Neuron (in vitro differentiated cells): ENCODE data around the gene PTGER1.
"Not testable (repeated sequence)": the region's sequence is repeated elsewhere in the genome, so short reads cannot be mapped to it uniquely, and the experiment has no call there.

Source experiments
- H2AFZ ChIP-seq: one replicate; pipeline ENCODE4 v1.6.1; 2013; ENCODE audit warnings: low read depth, mild to moderate bottlenecking, inconsistent platforms, low read length, moderate library complexity
- H3K27me3 ChIP-seq: one replicate; pipeline ENCODE4 v1.6.1; 2013; ENCODE audit warnings: low read length; ENCODE audit not compliant: insufficient read depth
- H3K36me3 ChIP-seq: one replicate; pipeline ENCODE4 v1.6.1; 2013; ENCODE audit warnings: low read length; ENCODE audit not compliant: insufficient read depth
- H3K4me1 ChIP-seq: one replicate; pipeline ENCODE4 v1.6.1; 2013; ENCODE audit warnings: low read length; ENCODE audit not compliant: insufficient read depth
- H3K4me3 ChIP-seq: 2 replicates; pipeline ENCODE4 v1.5.1; 2013; ENCODE audit warnings: mild to moderate bottlenecking, low read length, moderate library complexity
- H3K9me3 ChIP-seq: one replicate; pipeline ENCODE4 v1.6.1; 2013; ENCODE audit warnings: low read length

Gene PTGER1

DNA sequence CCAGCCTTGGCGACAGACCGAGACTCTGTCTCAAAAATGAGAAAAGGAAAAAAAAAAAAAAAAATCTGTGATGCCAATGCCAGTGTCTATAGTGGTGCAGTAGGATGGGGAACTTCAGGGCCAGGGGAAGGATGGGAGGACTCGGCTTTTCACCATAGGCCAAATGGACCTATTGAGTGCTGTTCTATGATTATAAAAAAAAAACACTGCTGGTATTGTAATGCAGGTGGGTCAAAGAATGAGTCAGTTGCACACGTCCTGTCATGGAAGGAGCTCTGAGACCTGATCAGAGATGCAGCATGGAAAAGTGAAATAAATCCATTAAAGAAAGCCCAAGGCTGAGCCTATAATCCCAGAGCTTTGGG lies 36.1 kb upstream of the PTGER1 start:
- Histone ChIP-seq H2AFZ (no peak overlapping the region), H3K4me3 (no peak overlapping the region), H3K27me3 (no peaks in the 10 kb centered on the region), H3K9me3 (no peaks in the 10 kb centered on the region), H3K36me3 (peaks cover 23% of the 10 kb centered on the region), H3K4me1 (peaks cover 14% of the 10 kb centered on the region)

DNA sequence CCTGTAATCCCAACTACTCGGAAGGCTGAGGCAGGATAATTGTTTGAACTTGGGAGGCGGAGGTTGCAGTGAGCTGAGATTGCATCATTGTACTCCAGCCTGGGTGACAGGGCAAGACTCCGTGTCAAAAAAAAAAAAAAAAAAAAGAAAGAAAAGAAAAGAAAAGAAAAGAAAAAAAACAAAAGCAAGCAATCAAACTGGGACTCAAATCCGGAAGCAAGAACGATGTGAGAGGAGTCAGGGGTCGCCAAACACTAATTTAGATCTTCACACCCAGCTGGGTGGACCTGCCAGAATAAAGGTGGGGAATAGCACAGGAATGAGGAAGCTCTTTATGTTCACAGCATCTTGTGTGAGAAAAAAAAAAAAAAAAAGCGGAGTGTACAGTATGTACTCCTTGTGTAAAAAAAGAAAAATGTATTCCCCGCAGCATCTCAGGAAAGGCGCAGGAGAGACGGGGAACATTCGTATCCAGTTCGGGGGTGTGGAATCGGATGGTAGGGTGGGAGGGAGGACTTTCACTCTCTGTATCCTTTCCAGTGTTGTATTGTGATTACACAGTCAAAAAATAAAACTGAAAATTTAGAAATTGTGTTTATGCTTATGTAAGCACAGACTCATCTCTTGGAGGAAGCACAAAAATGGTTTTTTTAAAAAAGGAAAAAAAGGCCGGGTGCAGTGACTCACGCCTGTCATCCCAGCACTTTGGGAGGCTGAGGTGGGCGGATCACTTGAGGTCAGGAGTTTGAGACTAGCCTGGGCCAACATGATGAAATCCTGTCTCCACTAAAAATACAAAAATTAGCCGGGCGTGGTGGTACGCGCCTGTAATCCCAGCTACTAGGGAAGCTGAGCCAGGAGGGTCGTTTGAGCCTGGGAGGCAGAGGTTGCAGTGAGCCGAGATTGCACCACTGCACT lies 35.4 kb upstream of the PTGER1 start:
- Histone ChIP-seq H2AFZ (no peak overlapping the region), H3K4me1 (peaks cover 8% of the 10 kb centered on the region), H3K9me3 (no peaks in the 10 kb centered on the region), H3K27me3 (no peaks in the 10 kb centered on the region), H3K4me3 (no peak overlapping the region), H3K36me3 (peaks cover 17% of the 10 kb centered on the region)

- no peaks in the 10 kb centered on the region for H3K36me3 ChIP-seq
- peaks cover 4% of the 10 kb centered on the region for H3K27me3 ChIP-seq
- no peak overlapping the region for H2AFZ ChIP-seq
- no peak overlapping the region for H3K4me3 ChIP-seq
- no peaks in the 10 kb centered on the region for H3K9me3 ChIP-seq
- H3K4me1 ChIP-seq = peaks cover 2% of the 10 kb centered on the region
Observed at GRCh38 chr19:14507704-14508542, 32.8 kb upstream of the PTGER1 start.

DNA sequence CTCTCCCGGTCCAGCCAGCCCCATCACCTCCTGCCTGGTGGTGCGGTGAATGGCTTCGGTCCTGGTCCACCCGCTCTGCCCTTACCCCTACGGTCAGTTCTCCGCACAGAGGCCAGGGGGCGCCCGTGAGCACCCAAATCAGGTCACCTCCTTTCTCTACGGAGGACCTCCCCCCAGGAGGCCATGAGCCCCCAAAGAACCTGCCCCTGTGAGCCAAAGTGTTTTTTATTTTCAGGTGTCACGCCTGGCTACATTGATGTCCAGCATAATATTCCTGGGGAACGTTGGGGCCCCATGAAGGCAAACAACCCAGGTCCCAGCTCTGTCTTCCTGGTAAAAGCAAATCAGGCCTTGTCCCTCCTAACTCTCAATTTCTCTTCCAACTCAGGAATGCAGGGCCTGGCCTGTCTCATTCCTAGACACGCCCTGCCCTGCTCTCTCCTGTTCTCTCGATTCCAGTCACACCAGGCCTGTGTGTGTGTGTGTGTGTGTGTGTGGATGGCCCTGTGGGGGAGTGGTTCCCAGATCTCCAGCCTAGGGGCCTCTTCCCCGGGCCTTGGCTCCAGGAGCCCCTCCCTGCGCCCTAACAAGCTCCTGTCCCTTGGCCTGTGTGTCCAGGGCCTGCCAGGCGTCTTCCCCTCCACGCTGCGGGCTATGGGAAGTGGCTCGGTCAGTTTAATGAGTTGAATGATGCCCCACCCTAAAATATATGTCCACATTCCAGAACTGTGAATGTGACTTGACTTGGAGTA lies 30.5 kb upstream of the PTGER1 start:
- no peak overlapping the region for H2AFZ ChIP-seq
- peaks cover 2% of the 10 kb centered on the region for H3K4me1 ChIP-seq
- no peaks in the 10 kb centered on the region for H3K9me3 ChIP-seq
- H3K4me3 ChIP-seq = no peak overlapping the region
- peaks cover 4% of the 10 kb centered on the region for H3K27me3 ChIP-seq
- H3K36me3 ChIP-seq = no peaks in the 10 kb centered on the region

DNA sequence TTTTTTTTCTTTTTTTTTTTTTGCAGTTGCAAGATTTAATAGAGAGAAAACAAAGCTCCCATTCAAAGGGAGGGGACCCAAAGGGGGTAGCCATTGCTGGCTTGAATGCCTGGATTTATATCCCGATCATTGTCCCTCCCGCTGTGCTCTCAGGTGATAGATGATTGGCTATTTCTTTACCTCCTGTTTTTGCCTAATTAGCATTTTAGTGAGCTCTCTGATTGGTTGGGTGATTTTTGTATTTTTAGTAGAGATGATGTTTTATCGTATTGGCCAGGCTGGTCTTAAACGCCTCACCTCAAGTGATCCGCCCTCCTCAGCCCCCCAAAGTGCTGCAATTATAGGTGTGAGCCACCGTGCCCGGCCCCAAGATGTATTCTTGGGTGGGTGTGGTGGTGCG lies 29.4 kb upstream of the PTGER1 start:
- H3K4me3 ChIP-seq = not testable (repeated sequence)

GRCh38 chr19:14503285-14503684 lies 28.1 kb upstream of the PTGER1 start:
- H3K9me3 ChIP-seq = no peaks in the 10 kb centered on the region
- H3K4me1 ChIP-seq = no peaks in the 10 kb centered on the region
- peaks cover 4% of the 10 kb centered on the region for H3K27me3 ChIP-seq
- no peak overlapping the region for H3K4me3 ChIP-seq
- no peaks in the 10 kb centered on the region for H3K36me3 ChIP-seq
- no peak overlapping the region for H2AFZ ChIP-seq

More for the DNA sequence above, 29.4 kb upstream of the PTGER1 start:
- not testable (repeated sequence) for H3K27me3 ChIP-seq, H3K36me3 ChIP-seq, H2AFZ ChIP-seq, H3K9me3 ChIP-seq, H3K4me1 ChIP-seq

- Histone ChIP-seq H2AFZ (no peak overlapping the region), H3K27me3 (peaks cover 4% of the 10 kb centered on the region), H3K4me1 (peaks cover 4% of the 10 kb centered on the region), H3K9me3 (no peaks in the 10 kb centered on the region), H3K4me3 (no peak overlapping the region), H3K36me3 (no peaks in the 10 kb centered on the region)
Observed at GRCh38 chr19:14502334-14503092, 27.4 kb upstream of the PTGER1 start.

DNA sequence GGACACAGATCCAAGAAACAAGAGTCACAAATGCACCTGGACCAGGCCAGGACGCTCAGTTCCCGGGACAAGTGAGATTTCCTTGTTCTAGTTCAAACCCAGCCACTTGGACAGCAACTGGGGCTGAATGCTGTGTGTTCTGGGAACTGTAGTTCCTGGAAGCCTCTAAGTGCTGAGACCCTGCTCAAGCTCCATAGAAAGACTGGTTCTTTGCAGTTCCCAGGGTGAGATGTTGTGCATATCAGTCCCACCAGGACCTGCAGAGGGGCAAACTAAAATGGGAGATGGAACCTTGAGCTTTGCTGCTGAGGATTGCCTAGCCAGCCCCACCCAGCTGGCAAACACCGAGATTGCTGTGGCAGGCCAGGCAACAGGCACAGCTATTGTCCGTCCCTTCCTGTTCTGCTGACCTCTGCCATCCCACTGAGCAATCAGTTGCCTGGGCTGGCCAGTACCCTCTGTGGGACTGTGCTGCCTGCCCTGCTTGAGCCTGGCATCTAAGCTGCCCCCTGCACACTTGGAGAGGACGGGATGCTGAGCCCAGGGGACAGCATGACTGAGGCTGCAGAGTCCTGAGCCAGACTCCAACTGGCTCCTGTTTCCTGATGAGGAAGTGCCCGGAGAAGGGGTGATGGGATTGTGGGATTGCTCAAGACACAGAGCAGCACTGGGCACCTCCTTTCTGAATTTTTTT lies 22.2 kb upstream of the PTGER1 start:
- H3K4me3 ChIP-seq = no peak overlapping the region
- H3K4me1 ChIP-seq = peaks cover 21% of the 10 kb centered on the region
- H3K27me3 ChIP-seq = peaks cover 2% of the 10 kb centered on the region
- no peaks in the 10 kb centered on the region for H3K9me3 ChIP-seq
- H2AFZ ChIP-seq = no peak overlapping the region
- H3K36me3 ChIP-seq = peaks cover 6% of the 10 kb centered on the region

DNA sequence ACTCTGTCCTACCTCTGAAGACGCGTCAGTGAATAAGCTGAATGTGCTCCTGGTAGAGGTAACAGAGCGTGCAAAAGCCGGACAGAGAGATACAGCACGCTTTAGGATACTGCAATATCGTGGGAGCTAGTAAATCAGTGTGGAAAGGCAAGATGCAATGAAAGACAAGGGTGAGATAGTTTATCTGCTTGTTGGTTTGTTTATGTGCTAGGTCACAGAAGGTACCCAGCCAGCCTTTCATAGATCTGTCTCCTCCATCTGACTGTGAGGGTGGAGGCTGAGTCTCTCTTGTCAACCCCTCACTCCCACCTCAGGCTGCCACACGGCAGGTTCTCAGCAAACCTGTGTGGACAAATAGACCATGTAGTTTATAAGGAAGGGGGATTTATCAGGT lies 21.7 kb upstream of the PTGER1 start:
- Histone ChIP-seq H3K4me3 (peak overlapping the region; percentile 41), H3K4me1 (peaks cover 21% of the 10 kb centered on the region), H3K27me3 (peaks cover 2% of the 10 kb centered on the region), H3K9me3 (no peaks in the 10 kb centered on the region), H3K36me3 (peaks cover 6% of the 10 kb centered on the region), H2AFZ (peak overlapping the region; percentile 22)

DNA sequence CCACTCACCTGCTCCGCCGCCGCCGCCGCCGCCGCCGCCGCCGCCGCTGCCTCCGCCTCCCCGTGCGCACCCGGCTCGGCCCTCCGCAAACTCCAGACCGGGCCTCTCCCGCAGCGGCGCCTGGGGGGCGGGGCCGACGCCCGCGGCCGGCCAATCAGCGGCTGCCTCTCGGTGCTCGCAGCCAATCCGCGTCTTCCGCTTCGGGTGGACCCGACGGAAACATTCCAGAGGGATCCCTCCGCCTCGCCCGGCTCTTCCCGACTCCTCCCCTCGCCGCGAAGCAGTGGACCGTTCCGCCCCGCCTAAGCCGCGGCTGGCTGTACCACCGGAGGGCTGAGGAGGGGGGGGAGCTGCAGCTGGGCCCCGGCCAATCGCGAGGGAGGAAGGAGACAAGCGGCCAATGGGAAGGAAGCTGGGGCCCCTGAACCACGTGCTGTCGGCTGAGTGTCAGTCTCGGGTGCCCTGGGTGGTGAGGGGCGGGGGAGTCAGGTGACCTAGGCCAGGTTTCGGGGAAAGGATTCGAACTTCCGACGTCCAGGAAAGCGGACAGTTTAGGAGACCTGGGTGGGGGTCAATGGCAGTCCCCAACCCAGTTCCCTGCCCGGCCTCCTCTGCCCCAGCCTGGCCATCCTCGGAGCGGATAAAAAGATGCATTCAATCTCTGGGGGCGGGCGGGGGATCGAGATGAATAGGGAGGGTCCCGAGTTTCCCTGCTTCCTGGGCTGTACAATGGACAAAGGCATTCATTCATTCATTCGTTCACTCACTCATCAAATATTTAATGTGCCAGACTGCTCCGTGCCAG lies 21.1 kb upstream of the PTGER1 start, which contains the start of gene GIPC1:
Gene GIPC1 (minus strand): TSS at position 99 of the 805 bp plus-strand sequence. CDS start 13,151 bp downstream, outside the sequence.
- Histone ChIP-seq H3K36me3 (peaks cover 8% of the 10 kb centered on the region), H3K9me3 (no peaks in the 10 kb centered on the region), H3K27me3 (peaks cover 2% of the 10 kb centered on the region), H3K4me1 (peaks cover 21% of the 10 kb centered on the region), H2AFZ (peak within 1 kb of the TSS; percentile 62), H3K4me3 (peak within 1 kb of the TSS; percentile 85)

- Histone ChIP-seq H2AFZ (peak overlapping the region; percentile 62), H3K9me3 (no peaks in the 10 kb centered on the region), H3K36me3 (peaks cover 11% of the 10 kb centered on the region), H3K27me3 (peaks cover 2% of the 10 kb centered on the region), H3K4me1 (peaks cover 21% of the 10 kb centered on the region), H3K4me3 (peak overlapping the region; percentile 85)
Observed at GRCh38 chr19:14495672-14496028, 20.5 kb upstream of the PTGER1 start.
